Measurements from ENCODE around the gene C5orf34.

- TF ChIP-seq, protein P1, sequence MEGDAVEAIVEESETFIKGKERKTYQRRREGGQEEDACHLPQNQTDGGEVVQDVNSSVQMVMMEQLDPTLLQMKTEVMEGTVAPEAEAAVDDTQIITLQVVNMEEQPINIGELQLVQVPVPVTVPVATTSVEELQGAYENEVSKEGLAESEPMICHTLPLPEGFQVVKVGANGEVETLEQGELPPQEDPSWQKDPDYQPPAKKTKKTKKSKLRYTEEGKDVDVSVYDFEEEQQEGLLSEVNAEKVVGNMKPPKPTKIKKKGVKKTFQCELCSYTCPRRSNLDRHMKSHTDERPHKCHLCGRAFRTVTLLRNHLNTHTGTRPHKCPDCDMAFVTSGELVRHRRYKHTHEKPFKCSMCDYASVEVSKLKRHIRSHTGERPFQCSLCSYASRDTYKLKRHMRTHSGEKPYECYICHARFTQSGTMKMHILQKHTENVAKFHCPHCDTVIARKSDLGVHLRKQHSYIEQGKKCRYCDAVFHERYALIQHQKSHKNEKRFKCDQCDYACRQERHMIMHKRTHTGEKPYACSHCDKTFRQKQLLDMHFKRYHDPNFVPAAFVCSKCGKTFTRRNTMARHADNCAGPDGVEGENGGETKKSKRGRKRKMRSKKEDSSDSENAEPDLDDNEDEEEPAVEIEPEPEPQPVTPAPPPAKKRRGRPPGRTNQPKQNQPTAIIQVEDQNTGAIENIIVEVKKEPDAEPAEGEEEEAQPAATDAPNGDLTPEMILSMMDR (IDR thresholded peaks at IDR 0.05), result no peak
- no peak for TF ChIP-seq SMAD3 (CRISPR knock-in tag; IDR thresholded peaks at IDR 0.05; ENCODE audit: borderline replicate concordance)
Measured at GRCh38 chr5:43497311-43498104, 17.4 kb downstream of the C5orf34 start.
